ENCODE measurements around the gene ITM2C.

The ITM2C gene

GRCh38 chr2:230919240-230919639, 54.5 kb downstream of the ITM2C start:
- no peak overlapping the region for H3K4me3 ChIP-seq (ENCODE audit: control insufficient read depth, low read depth, low read length)
- no peak for TF ChIP-seq CTCF (conservative IDR thresholded peaks at IDR 0.05; ENCODE audit: control insufficient read depth, insufficient read depth, low read depth, low read length)
- DNase-seq (ENCODE audit: low read depth): no peak

- H3K4me3 ChIP-seq (ENCODE audit: control insufficient read depth, low read depth, low read length): no peak overlapping the region
- no peak for TF ChIP-seq CTCF (conservative IDR thresholded peaks at IDR 0.05; ENCODE audit: control insufficient read depth, insufficient read depth, low read depth, low read length)
- DNase-seq (ENCODE audit: low read depth): no peak
Observed at GRCh38 chr2:230919681-230920080, 54.9 kb downstream of the ITM2C start.

GRCh38 chr2:230920167-230920566, 55.4 kb downstream of the ITM2C start:
- TF ChIP-seq CTCF (conservative IDR thresholded peaks at IDR 0.05; ENCODE audit: control insufficient read depth, insufficient read depth, low read depth, low read length): no peak
- no peak for DNase-seq (ENCODE audit: low read depth)

GRCh38 chr2:230921806-230922595, 57.3 kb downstream of the ITM2C start:
- no peak overlapping the region for H3K4me3 ChIP-seq (ENCODE audit: control insufficient read depth, low read depth, low read length)
- TF ChIP-seq CTCF (conservative IDR thresholded peaks at IDR 0.05; ENCODE audit: control insufficient read depth, insufficient read depth, low read depth, low read length): no peak
- DNase-seq (ENCODE audit: low read depth): no peak

More at GRCh38 chr2:230920167-230920566, 55.4 kb downstream of the ITM2C start:
- no peak overlapping the region for H3K4me3 ChIP-seq (ENCODE audit: control insufficient read depth, low read depth, low read length)

- TF ChIP-seq CTCF (conservative IDR thresholded peaks at IDR 0.05; ENCODE audit: control insufficient read depth, insufficient read depth, low read depth, low read length): no peak
- no peak for DNase-seq (ENCODE audit: low read depth)
- H3K4me3 ChIP-seq (ENCODE audit: control insufficient read depth, low read depth, low read length): no peak overlapping the region
Observed at GRCh38 chr2:230922951-230923717, 58.4 kb downstream of the ITM2C start.

- DNase-seq (ENCODE audit: low read depth): no peak
- no peak overlapping the region for H3K4me3 ChIP-seq (ENCODE audit: control insufficient read depth, low read depth, low read length)
- no peak for TF ChIP-seq CTCF (conservative IDR thresholded peaks at IDR 0.05; ENCODE audit: control insufficient read depth, insufficient read depth, low read depth, low read length)
Observed at GRCh38 chr2:230924092-230924469, 59.3 kb downstream of the ITM2C start.

Measured in fibroblast of mammary gland (primary cell).